Renal cortical epithelial cell (primary cell): ENCODE data around the gene RBMS3. TPM values are rescaled to one million over a fixed set of nuclear protein-coding genes. Genes with fewer than 3 reads are reported as not detected.

ENCODE experiments used
- DNase-seq: peaks from one replicate; pipeline ENCODE4 v3.0.0-alpha.2; 2011; ENCODE audit warnings: low read depth
- total RNA-seq: library from RNA; depleted of rRNA; stranded (reverse); fragments of >200 nt; gene quantifications from 2 replicates; pipeline ENCODE4 v1.2.3, GENCODE V29; 2014

RBMS3 gene
- 26.7 and 38.6 TPM in 2 replicates for total RNA-seq

DNA sequence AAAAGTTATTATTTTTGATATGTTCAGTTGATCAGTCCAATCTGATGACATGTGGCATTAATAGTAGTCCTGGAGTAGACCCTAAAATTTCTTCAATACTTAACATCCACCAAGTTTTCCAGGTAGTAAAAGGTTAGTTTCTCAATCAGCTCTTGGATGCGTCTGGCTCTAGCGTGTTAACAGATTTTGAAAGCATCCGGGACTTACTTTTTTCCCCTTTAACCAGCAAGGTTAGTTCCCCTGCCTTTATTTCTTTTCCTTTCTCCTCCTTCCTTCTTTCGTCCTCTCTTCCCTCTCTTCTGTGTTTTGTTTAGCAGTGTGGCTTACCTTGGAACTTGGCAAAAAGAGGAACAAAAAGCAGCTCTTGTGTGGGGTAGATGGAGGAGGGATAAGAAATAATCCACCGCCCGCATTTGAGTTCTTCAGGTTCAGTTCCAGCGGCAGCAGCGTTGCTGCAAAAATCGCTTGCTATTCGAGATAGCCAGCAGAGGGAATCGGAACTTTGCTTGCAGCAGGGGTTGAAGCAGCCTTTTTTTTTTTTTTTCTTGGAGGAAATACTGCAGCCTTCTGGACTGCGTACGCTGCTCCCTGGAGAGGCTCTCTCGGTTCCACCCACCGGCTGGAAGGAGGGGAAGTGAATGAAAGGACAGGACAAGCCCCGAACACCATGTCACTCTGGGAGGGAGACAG lies at the start of gene RBMS3:
RBMS3 (plus strand) TSS at position 668 of the 690 bp plus-strand sequence.
- DNase-seq = peak; percentile 97

DNA sequence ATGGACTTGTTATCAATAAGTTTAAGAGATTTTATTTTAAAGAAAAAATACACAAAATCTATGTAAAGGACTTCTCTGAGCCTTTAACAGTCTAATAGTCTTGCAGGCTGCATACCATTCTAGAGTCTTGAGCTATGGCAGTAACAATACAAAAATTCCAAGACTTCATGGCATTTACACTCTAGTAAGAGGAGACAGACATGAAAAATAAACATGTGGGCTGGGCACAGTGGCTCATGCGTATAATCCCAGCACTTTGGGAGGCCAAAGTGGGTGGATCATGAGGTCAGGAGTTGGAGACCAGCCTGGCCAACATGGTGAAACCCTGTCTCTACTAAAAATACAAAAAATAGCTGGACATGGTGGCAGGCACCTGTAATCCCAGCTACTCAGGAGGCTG lies 47.7 kb upstream of the RBMS3 start:
- DNase-seq = peak; percentile 83

DNA sequence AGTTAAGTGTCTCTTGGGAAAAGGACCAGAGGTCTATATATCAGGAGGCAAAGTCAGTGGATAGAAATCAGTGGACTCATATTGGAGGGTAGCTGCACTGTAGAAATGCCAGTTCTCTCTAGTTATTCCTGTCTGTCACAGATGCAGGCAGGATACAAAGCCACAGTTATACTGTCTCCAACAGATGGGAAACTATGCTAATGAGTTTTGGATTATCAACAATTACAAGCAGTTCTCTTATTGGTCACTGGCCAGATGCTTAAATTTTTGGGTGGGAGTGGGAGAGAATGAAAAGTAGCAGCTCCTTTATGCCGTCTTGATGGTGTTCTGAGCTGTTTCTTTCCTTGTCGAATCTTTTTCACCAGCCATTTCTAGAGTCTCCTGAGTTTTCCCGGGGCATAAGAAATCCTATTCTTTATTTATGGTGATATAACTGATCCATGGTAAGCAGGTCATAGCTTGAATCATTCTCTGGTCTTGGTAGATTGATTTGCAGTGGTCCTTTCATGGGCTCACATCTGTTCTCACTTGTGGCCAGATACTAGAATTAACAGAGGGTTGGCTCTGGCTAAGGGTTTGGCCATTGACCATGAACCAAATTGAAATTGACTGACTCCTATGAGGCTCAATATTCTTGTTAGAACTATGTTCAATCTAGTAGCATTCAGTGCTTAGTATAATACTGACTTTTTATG lies 44.6 kb upstream of the RBMS3 start:
- no peak for DNase-seq

DNA sequence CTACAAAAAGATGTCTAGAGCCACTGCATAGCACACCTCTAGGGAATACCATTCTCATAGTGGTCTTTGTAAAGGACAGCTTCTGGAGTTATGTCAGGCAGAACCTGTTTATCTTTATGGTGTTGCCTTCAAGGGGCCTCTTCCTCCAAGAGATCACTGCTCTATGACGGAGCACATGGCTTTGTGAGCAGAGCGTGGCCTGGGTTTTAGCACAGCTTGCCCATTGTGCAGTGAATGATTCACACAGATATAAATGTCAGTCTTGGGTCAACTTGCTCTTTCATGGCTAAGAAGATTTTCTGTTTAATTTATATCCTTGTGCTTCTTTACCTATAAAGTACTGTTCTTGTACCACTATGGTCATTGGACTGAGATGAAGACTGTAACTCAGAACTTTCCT lies 41.5 kb upstream of the RBMS3 start:
- peak; percentile 46 for DNase-seq

- peak; percentile 76 for DNase-seq
Measured at GRCh38 chr3:29240248-29240647, 40.6 kb upstream of the RBMS3 start.

DNA sequence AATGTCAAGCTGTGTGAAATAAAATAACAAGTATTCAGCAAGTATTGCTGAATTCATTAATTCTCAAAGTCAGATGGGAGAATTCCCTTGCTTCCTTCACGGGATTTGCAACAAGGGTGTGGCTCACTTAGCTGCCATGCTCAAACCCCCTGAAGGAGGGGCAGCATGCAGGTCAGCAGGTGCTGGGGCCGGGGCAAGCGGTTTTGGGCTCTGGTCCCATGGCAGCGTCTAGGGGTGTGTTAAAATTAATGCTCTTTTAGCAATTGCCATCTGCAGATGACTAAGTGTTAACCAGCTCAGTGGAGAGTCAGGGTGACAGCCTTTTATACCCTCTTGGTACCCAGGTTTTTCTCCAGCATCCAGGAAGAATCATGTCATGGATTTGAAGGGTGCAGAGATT lies 40.0 kb upstream of the RBMS3 start:
- no peak for DNase-seq

DNA sequence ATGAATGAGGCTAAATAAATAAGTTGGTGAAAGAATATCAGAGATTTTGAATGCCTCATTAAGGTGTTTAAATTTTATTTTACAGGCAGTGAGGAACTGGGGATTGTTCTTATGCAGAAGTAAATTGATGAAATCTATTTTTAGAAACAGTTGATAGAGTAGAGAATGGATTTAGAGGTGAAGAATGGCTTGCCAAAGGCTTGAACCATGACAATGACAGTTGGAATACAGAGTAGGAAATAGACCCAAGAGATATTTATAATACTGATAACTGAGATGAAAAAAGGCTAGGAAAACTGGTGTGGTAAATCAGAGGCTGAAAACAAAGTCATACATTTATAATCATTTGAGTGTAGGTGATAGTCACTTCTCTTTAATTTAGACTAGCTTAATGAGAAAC lies 39.0 kb upstream of the RBMS3 start:
- no peak for DNase-seq

- no peak for DNase-seq
Measured at GRCh38 chr3:29242296-29242695, 38.6 kb upstream of the RBMS3 start.

DNA sequence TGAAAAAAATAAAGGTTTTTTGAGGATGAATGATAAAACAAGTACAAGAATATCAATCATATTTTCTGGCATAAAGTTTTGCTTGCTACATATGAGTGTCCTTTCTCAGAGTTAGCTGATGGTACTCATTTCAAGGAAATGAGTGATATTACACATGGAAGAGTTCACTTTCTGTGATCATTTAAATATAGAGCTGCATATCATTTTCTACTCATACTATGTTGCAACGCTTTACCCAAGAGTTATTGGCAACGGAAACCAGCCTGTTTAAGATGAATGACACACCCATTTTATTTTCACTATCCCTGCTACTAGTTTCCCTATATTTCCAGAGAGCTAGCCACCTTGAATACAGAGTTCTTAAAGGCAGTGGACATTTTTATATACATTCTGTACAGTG lies 35.4 kb upstream of the RBMS3 start:
- no peak for DNase-seq

GRCh38 chr3:29247088-29247745 lies 33.7 kb upstream of the RBMS3 start:
- DNase-seq = no peak

DNA sequence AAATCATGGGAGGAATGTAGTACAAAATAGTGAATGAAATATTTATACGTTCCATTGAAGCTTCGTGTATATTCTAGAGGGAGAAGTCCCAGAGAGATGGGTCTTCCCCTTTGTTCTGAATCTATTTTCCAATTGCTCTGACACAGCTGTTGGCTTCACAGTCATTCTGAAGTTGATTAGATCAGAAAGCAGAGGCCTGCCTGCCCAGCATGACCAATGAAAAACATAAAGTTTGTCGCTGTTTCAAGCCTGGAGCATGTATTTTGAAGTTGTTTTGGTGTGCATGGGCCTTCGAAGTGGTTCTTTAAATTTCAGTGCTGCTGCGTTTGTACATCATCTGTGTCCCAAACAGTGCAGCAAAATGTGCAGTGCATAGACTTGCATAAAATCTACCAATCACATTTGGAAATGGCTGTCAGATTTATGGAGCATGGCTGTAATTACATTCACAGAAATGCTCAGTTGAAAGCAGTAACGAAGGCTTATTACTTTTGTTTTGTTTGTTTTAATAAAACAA lies 31.0 kb upstream of the RBMS3 start:
- DNase-seq = no peak

DNA sequence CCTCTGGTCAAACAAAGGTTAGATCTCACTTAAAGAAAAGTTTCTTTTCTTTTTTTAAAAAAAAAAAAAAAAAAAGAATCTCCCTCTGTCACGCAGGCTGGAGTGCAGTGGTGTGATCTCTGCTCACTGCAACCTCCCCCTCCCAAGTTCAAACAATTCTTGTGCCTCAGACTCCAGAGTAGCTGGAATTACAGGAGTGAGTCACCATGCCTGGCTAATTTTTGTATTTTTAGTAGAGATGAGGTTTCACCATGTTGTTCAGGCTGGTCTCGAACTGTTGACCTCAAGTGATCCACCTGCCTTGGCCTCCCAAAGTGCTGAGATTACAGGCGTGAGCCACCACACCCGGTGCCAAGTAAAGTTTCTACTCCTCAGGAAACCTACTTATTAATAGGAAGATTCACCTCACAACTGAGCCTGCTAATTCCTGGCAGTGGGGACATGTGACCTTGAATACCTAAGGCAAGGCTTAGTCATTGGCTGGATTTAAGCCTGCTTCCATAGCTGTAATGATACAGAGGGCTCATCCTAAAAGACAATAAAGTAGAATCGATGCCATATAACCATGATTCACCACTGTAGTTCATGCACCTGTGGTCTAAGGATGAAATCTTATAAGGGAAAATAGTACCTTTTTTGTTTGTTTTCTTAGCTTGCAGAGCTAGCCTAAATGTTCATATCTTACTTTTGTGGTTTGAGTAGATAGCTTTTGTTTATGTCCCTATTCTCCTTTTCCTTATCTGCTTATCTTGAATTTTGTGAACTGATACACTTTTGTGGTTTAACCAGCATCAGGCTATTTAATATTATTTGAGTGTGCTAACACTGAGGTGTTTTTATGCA lies 24.8 kb upstream of the RBMS3 start:
- DNase-seq = peak; percentile 59

DNA sequence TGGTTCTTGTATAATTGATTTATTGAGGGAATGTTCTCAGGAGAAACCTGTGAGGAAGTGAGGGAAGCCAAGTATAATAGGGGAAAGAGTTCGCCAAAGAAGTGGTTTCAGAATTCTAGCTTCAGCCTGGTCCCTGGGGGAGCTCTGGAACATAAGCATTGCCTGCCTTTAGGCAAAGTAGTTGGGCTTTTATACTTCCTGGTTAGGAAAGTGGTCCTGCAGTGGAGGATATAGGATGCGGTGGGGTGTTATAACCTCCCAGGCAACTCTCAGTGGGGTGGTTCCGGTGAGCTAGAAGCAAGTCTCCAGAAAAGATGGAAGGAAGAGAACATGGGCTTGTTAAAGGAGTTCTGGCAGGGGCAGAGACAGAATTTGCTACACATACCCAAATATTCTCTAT lies 22.7 kb upstream of the RBMS3 start:
- no peak for DNase-seq

GRCh38 chr3:29261119-29261518 lies 19.8 kb upstream of the RBMS3 start:
- DNase-seq = no peak

GRCh38 chr3:29263476-29263875 lies 17.4 kb upstream of the RBMS3 start:
- DNase-seq = no peak

DNA sequence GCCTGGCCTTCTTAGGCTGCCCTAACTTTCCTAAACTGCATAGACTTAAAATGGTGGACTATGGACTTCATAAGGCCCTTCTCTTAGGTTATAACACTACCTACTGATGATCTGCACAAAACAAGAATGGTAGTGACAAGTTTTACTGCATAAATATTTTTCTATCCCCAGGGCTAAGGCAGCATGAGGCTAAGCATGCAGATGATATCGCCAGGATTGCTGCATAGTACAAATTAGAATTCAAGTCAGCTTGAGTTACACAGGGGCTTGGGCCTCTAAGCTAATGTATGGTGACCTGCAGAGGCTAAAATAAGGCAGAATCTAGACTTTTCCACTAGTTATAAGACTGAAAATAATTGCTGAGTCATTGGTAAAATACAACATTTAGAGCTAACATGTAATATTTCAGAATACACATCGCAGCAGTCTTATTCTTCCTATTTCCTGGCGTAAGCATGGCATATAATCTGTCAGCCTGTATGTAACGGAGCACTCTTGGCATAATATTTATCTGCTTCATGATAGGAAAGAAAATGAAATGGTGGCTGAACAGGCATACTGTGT lies 15.3 kb upstream of the RBMS3 start:
- no peak for DNase-seq

- DNase-seq = no peak
Measured at GRCh38 chr3:29267226-29267625, 13.6 kb upstream of the RBMS3 start.

- no peak for DNase-seq
Measured at GRCh38 chr3:29268651-29269050, 12.2 kb upstream of the RBMS3 start.

DNA sequence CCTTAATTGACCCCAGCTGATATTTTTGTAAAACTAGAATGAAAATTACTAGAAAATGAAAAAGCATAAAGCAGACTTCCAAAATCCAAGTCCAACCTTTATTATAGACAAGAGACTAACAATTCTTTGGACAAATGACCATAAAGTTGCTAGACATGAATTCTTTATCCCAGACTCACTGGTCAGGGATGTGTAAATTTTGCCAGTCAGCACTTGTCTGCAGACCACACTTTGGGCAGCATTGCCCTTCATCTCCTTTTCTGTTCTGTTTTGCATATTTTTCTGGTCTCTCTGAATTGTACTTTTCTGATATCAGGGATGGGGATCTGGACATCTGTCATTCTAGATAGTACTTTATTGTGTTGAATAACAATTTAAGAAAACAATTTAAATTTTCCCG lies 10.1 kb upstream of the RBMS3 start:
- no peak for DNase-seq

DNA sequence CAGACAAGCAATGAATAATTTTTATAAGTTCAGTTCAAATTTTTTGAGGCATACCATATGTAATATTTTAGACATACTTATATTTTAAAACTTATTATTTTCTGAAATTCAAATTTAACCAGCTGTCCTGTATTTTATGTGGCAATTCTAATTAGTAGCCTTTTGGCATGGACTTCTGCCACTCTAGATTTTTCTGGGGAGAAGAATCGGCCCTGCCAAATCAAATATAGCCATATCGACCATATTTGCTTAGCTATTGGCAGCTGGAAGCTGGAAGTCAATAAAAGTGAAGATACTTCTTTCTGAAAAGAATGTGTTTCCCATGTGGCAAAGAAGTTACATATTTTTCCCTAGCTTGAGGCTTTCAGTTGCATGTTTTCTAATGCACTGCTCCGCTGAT lies 9.4 kb upstream of the RBMS3 start:
- no peak for DNase-seq

GRCh38 chr3:29274667-29275066 lies 6.2 kb upstream of the RBMS3 start:
- no peak for DNase-seq

- no peak for DNase-seq
Measured at GRCh38 chr3:29275309-29275708, 5.6 kb upstream of the RBMS3 start.
